ENCODE data around the gene URGCP.

The URGCP gene

GRCh38 chr7:43906331-43907010, at the start of gene URGCP:
URGCP (minus strand) TSS chr7:43906596; CDS start chr7:43906575, 21 bp downstream.
- H3K27me3 Mint-ChIP-seq: no peaks in the 10 kb centered on the region

GRCh38 chr7:43956027-43956426, 49.6 kb upstream of the URGCP start:
- Mint-ChIP-seq H3K36me3 (ENCODE audit: low read depth) (peaks cover 16% of the 10 kb centered on the region), H3K27ac (no peak overlapping the region), H3K4me3 (no peak overlapping the region), H3K27me3 (no peaks in the 10 kb centered on the region), H3K9me3 (no peaks in the 10 kb centered on the region), H3K4me1 (ENCODE audit: low read depth) (peaks cover 3% of the 10 kb centered on the region)

More at GRCh38 chr7:43906331-43907010, at the start of gene URGCP:
- peaks cover 34% of the 10 kb centered on the region for H3K4me1 Mint-ChIP-seq (ENCODE audit: low read depth)
- peaks cover 3% of the 10 kb centered on the region for H3K36me3 Mint-ChIP-seq (ENCODE audit: low read depth)
- H3K9me3 Mint-ChIP-seq: no peaks in the 10 kb centered on the region
- H3K27ac Mint-ChIP-seq: peak within 1 kb of the TSS; percentile 96
- peak within 1 kb of the TSS; percentile 93 for H3K4me3 Mint-ChIP-seq

GRCh38 chr7:43954524-43955228, 48.3 kb upstream of the URGCP start:
- Mint-ChIP-seq H3K36me3 (ENCODE audit: low read depth) (peaks cover 16% of the 10 kb centered on the region), H3K4me1 (ENCODE audit: low read depth) (peaks cover 3% of the 10 kb centered on the region), H3K27me3 (no peaks in the 10 kb centered on the region), H3K4me3 (no peak overlapping the region), H3K27ac (no peak overlapping the region), H3K9me3 (no peaks in the 10 kb centered on the region)

GRCh38 chr7:43953071-43953470, 46.7 kb upstream of the URGCP start:
- Mint-ChIP-seq H3K4me1 (ENCODE audit: low read depth) (peaks cover 3% of the 10 kb centered on the region), H3K9me3 (no peaks in the 10 kb centered on the region), H3K4me3 (no peak overlapping the region), H3K36me3 (ENCODE audit: low read depth) (peaks cover 22% of the 10 kb centered on the region), H3K27me3 (no peaks in the 10 kb centered on the region), H3K27ac (peak overlapping the region; percentile 42)

- Mint-ChIP-seq H3K36me3 (ENCODE audit: low read depth) (peaks cover 32% of the 10 kb centered on the region), H3K9me3 (no peaks in the 10 kb centered on the region), H3K27ac (no peak overlapping the region), H3K4me3 (no peak overlapping the region), H3K4me1 (ENCODE audit: low read depth) (peaks cover 3% of the 10 kb centered on the region), H3K27me3 (no peaks in the 10 kb centered on the region)
Observed at GRCh38 chr7:43952028-43952427, 45.6 kb upstream of the URGCP start.

- H3K9me3 Mint-ChIP-seq: no peaks in the 10 kb centered on the region
- no peaks in the 10 kb centered on the region for H3K4me1 Mint-ChIP-seq (ENCODE audit: low read depth)
- no peak overlapping the region for H3K27ac Mint-ChIP-seq
- no peaks in the 10 kb centered on the region for H3K27me3 Mint-ChIP-seq
- H3K36me3 Mint-ChIP-seq (ENCODE audit: low read depth): peaks cover 22% of the 10 kb centered on the region
- H3K4me3 Mint-ChIP-seq: no peak overlapping the region
Observed at GRCh38 chr7:43944286-43944685, 37.9 kb upstream of the URGCP start.

GRCh38 chr7:43943417-43944187, 37.2 kb upstream of the URGCP start:
- Mint-ChIP-seq H3K9me3 (no peaks in the 10 kb centered on the region), H3K36me3 (ENCODE audit: low read depth) (peaks cover 22% of the 10 kb centered on the region), H3K4me1 (ENCODE audit: low read depth) (no peaks in the 10 kb centered on the region), H3K27ac (no peak overlapping the region), H3K4me3 (no peak overlapping the region), H3K27me3 (no peaks in the 10 kb centered on the region)

- H3K4me1 Mint-ChIP-seq (ENCODE audit: low read depth): no peaks in the 10 kb centered on the region
- H3K4me3 Mint-ChIP-seq: no peak overlapping the region
- no peaks in the 10 kb centered on the region for H3K9me3 Mint-ChIP-seq
- H3K27ac Mint-ChIP-seq: no peak overlapping the region
- H3K27me3 Mint-ChIP-seq: no peaks in the 10 kb centered on the region
- H3K36me3 Mint-ChIP-seq (ENCODE audit: low read depth): peaks cover 15% of the 10 kb centered on the region
Observed at GRCh38 chr7:43942997-43943396, 36.6 kb upstream of the URGCP start.

- no peaks in the 10 kb centered on the region for H3K9me3 Mint-ChIP-seq
- no peaks in the 10 kb centered on the region for H3K27me3 Mint-ChIP-seq
- H3K4me3 Mint-ChIP-seq: no peak overlapping the region
- no peak overlapping the region for H3K27ac Mint-ChIP-seq
- no peaks in the 10 kb centered on the region for H3K4me1 Mint-ChIP-seq (ENCODE audit: low read depth)
- H3K36me3 Mint-ChIP-seq (ENCODE audit: low read depth): peaks cover 8% of the 10 kb centered on the region
Observed at GRCh38 chr7:43942250-43942649, 35.9 kb upstream of the URGCP start.

GRCh38 chr7:43938892-43939482, 32.6 kb upstream of the URGCP start:
- Mint-ChIP-seq H3K36me3 (ENCODE audit: low read depth) (no peaks in the 10 kb centered on the region), H3K27me3 (no peaks in the 10 kb centered on the region), H3K4me1 (ENCODE audit: low read depth) (no peaks in the 10 kb centered on the region), H3K4me3 (no peak overlapping the region), H3K27ac (no peak overlapping the region), H3K9me3 (no peaks in the 10 kb centered on the region)

GRCh38 chr7:43937444-43937843, 31.0 kb upstream of the URGCP start:
- Mint-ChIP-seq H3K27ac (no peak overlapping the region), H3K36me3 (ENCODE audit: low read depth) (no peaks in the 10 kb centered on the region), H3K4me1 (ENCODE audit: low read depth) (no peaks in the 10 kb centered on the region), H3K4me3 (no peak overlapping the region), H3K27me3 (no peaks in the 10 kb centered on the region), H3K9me3 (no peaks in the 10 kb centered on the region)

GRCh38 chr7:43933902-43934560, 27.6 kb upstream of the URGCP start:
- Mint-ChIP-seq H3K36me3 (ENCODE audit: low read depth) (no peaks in the 10 kb centered on the region), H3K27ac (no peak overlapping the region), H3K27me3 (no peaks in the 10 kb centered on the region), H3K4me1 (ENCODE audit: low read depth) (peaks cover 3% of the 10 kb centered on the region), H3K9me3 (no peaks in the 10 kb centered on the region), H3K4me3 (no peak overlapping the region)

GRCh38 chr7:43931346-43931745, 24.9 kb upstream of the URGCP start:
- no peaks in the 10 kb centered on the region for H3K9me3 Mint-ChIP-seq
- no peaks in the 10 kb centered on the region for H3K27me3 Mint-ChIP-seq

More at GRCh38 chr7:43931346-43931745, 24.9 kb upstream of the URGCP start:
- Mint-ChIP-seq H3K4me3 (no peak overlapping the region), H3K27ac (no peak overlapping the region), H3K36me3 (ENCODE audit: low read depth) (peaks cover 9% of the 10 kb centered on the region), H3K4me1 (ENCODE audit: low read depth) (peaks cover 21% of the 10 kb centered on the region)

Measured in stimulated activated naive CD8-positive, alpha-beta T cell treated with anti-CD3 and anti-CD28 coated beads, Interleukin-15, Interleukin-2, amounts not matched to agents 100 ng/mL and 50 ng/mL, for 24 hours (primary cell).